Measurements from ENCODE around the gene TMCO4.

Gene TMCO4

GRCh38 chr1:19684677-19685076 is 115.0 kb downstream of the TMCO4 start:
- no peak for DNase-seq (ENCODE audit: low read depth)

GRCh38 chr1:19683351-19683750 is 116.4 kb downstream of the TMCO4 start:
- no peak for DNase-seq (ENCODE audit: low read depth)

GRCh38 chr1:19682901-19683300 is 116.8 kb downstream of the TMCO4 start:
- DNase-seq (ENCODE audit: low read depth) = no peak

GRCh38 chr1:19682257-19682656 is 117.5 kb downstream of the TMCO4 start:
- DNase-seq (ENCODE audit: low read depth) = no peak

GRCh38 chr1:19680644-19681043 is 119.1 kb downstream of the TMCO4 start:
- no peak for DNase-seq (ENCODE audit: low read depth)

GRCh38 chr1:19679691-19680090 is 120.0 kb downstream of the TMCO4 start:
- DNase-seq (ENCODE audit: low read depth) = no peak

- DNase-seq (ENCODE audit: low read depth) = no peak
Observed at GRCh38 chr1:19678931-19679453, 120.7 kb downstream of the TMCO4 start.

GRCh38 chr1:19678493-19678892 is 121.2 kb downstream of the TMCO4 start:
- DNase-seq (ENCODE audit: low read depth) = no peak

GRCh38 chr1:19676438-19676922 is 123.2 kb downstream of the TMCO4 start:
- no peak for DNase-seq (ENCODE audit: low read depth)

- DNase-seq (ENCODE audit: low read depth) = no peak
Observed at GRCh38 chr1:19675797-19676196, 123.9 kb downstream of the TMCO4 start.

GRCh38 chr1:19672237-19672636 is 127.5 kb downstream of the TMCO4 start:
- DNase-seq (ENCODE audit: low read depth) = no peak

GRCh38 chr1:19670787-19671186 is 128.9 kb downstream of the TMCO4 start:
- DNase-seq (ENCODE audit: low read depth) = no peak

- DNase-seq (ENCODE audit: low read depth) = no peak
Observed at GRCh38 chr1:19668888-19669287, 130.8 kb downstream of the TMCO4 start.

GRCh38 chr1:19665496-19666465 is 133.9 kb downstream of the TMCO4 start:
- DNase-seq (ENCODE audit: low read depth) = no peak

GRCh38 chr1:19665186-19665495 is 134.6 kb downstream of the TMCO4 start:
- no peak for DNase-seq (ENCODE audit: low read depth)

- DNase-seq (ENCODE audit: low read depth) = no peak
Observed at GRCh38 chr1:19664453-19665185, 135.1 kb downstream of the TMCO4 start, which contains the start of gene HTR6. Gene HTR6, plus strand, starts transcription at chr1:19664875. Its CDS starts 879 bp downstream, at chr1:19665754.

- DNase-seq (ENCODE audit: low read depth) = no peak
Observed at GRCh38 chr1:19662313-19662712, 137.4 kb downstream of the TMCO4 start.

- DNase-seq (ENCODE audit: low read depth) = no peak
Observed at GRCh38 chr1:19661721-19662228, 137.9 kb downstream of the TMCO4 start.

GRCh38 chr1:19658186-19658585 is 141.5 kb downstream of the TMCO4 start:
- no peak for DNase-seq (ENCODE audit: low read depth)

- no peak for DNase-seq (ENCODE audit: low read depth)
Observed at GRCh38 chr1:19657511-19657910, 142.2 kb downstream of the TMCO4 start.

GRCh38 chr1:19656780-19657466 is 142.8 kb downstream of the TMCO4 start:
- DNase-seq (ENCODE audit: low read depth) = no peak

All from T-helper 22 cell (primary cell).